ENCODE measurements around the gene VTI1A. TPM values are rescaled to one million over a fixed set of nuclear protein-coding genes. Genes with fewer than 3 reads are reported as not detected.

Gene VTI1A
- polyA plus RNA-seq, 1 of the 3 experiments (the other 2 are of a cell fraction): 8.3 TPM

GRCh38 chr10:112581921-112582320, 134.9 kb downstream of the VTI1A start:
- no peaks in the 10 kb centered on the region for H4K20me1 ChIP-seq (ENCODE audit: insufficient read depth)
- ChIA-PET CTCF (no interaction called here), POLR2A (no interaction called here)
- DNase-seq: no peak
- H3K27ac ChIP-seq (ENCODE audit: low read depth in 2 of 2, low read length in 1 of 2): no peak overlapping the region
- no peak overlapping the region for H3K4me3 ChIP-seq (ENCODE audit: low read depth in 2 of 2, low read length in 1 of 2)
- H3K79me2 ChIP-seq (ENCODE audit: insufficient read depth): no peaks in the 10 kb centered on the region
- no peaks in the 10 kb centered on the region for H3K36me3 ChIP-seq (replicated peaks in 1 of 2; ENCODE audit: control insufficient read depth in 1 of 2, insufficient read depth in 2 of 2, low read length in 1 of 2)
- 98% methylated on average over 4 of the region's 4 CpGs for WGBS (ENCODE audit: low lambda C conversion rate)
- TF ChIP-seq EP300 (IDR thresholded peaks at IDR 0.05; ENCODE audit: borderline replicate concordance in 1 of 2, low read depth in 1 of 2, low read length in 1 of 2): no peak
- no peak for TF ChIP-seq POLR2AphosphoS5 (IDR thresholded peaks at IDR 0.05; ENCODE audit: low read depth, low read length)
- TF ChIP-seq NRF1 (IDR thresholded peaks at IDR 0.05; ENCODE audit: low read depth, low read length): no peak
- no peak for TF ChIP-seq FOXM1 (IDR thresholded peaks at IDR 0.05; ENCODE audit: low read depth)
- TF ChIP-seq, protein P1, sequence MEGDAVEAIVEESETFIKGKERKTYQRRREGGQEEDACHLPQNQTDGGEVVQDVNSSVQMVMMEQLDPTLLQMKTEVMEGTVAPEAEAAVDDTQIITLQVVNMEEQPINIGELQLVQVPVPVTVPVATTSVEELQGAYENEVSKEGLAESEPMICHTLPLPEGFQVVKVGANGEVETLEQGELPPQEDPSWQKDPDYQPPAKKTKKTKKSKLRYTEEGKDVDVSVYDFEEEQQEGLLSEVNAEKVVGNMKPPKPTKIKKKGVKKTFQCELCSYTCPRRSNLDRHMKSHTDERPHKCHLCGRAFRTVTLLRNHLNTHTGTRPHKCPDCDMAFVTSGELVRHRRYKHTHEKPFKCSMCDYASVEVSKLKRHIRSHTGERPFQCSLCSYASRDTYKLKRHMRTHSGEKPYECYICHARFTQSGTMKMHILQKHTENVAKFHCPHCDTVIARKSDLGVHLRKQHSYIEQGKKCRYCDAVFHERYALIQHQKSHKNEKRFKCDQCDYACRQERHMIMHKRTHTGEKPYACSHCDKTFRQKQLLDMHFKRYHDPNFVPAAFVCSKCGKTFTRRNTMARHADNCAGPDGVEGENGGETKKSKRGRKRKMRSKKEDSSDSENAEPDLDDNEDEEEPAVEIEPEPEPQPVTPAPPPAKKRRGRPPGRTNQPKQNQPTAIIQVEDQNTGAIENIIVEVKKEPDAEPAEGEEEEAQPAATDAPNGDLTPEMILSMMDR (IDR thresholded peaks at IDR 0.05): no peak
- no peak for TF ChIP-seq RFX5 (IDR thresholded peaks at IDR 0.05; ENCODE audit: low read length)
- no peak for TF ChIP-seq RCOR1 (IDR thresholded peaks at IDR 0.05; ENCODE audit: low read length)
- no peak for TF ChIP-seq EZH2phosphoT487 (IDR thresholded peaks at IDR 0.05; ENCODE audit: borderline replicate concordance, low read depth)
- no peak for TF ChIP-seq YY1 (IDR thresholded peaks at IDR 0.05; ENCODE audit: low read depth)
- no peak overlapping the region for H3K9ac ChIP-seq
- peaks cover 26% of the 10 kb centered on the region for H3F3A ChIP-seq (replicated peaks; ENCODE audit: insufficient read depth)
- peaks cover 0 to 29% of the 10 kb centered on the region in 2 experiments for H3K4me1 ChIP-seq (ENCODE audit: control insufficient read depth in 1 of 2, insufficient read depth in 2 of 2, low read depth in 1 of 2, low read length in 1 of 2)
- H3K4me2 ChIP-seq: no peak overlapping the region
- no peaks in the 10 kb centered on the region for H3K9me3 ChIP-seq
- no peaks in the 10 kb centered on the region for H3K27me3 ChIP-seq (ENCODE audit: insufficient read depth)
- H2AFZ ChIP-seq (ENCODE audit: low read depth): no peak overlapping the region
- H3K9me2 ChIP-seq: no peaks in the 10 kb centered on the region

DNA sequence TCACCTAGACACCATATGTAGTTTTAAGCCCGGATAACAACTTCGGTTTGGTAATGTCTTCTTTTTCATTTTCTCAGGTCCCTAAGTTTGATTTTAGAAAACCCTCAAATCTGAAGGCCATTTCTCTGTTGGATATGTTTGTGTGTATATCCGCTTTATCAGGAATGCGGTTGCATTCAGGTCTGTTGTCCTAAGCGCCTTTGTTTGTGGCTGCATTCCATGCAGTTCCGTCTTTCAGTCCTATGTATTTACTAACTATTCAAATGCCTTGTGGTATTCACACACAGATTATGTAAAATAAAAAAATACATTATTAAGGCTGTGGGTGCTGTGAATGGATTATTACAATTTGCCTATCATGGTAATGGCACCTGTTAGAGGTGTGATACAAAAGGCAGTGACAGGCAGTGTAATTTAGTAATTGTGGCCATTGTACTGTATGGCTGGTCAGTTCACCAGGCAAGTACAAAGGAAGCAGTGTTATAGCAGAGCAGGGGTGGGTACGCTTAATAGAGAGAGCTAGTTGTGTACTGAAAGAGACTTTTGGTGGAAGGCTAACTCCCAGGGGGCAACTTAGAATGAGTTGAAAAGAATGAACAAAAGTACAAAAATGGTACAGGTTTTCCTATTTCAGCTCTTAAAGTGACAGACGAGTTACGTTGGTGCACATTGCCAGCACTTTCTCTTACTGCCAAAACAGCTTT, 136.4 kb downstream of the VTI1A start:
- H3K27me3 ChIP-seq (ENCODE audit: insufficient read depth): no peaks in the 10 kb centered on the region
- peaks cover 0 to 37% of the 10 kb centered on the region in 2 experiments for H3K4me1 ChIP-seq (ENCODE audit: control insufficient read depth in 1 of 2, insufficient read depth in 2 of 2, low read depth in 1 of 2, low read length in 1 of 2)
- H3K4me2 ChIP-seq: peak overlapping the region; percentile 58; the same call in 1 of the 2 replicates
- no peaks in the 10 kb centered on the region for H4K20me1 ChIP-seq (ENCODE audit: insufficient read depth)
- H3K9me3 ChIP-seq: no peaks in the 10 kb centered on the region
- no peaks in the 10 kb centered on the region for H3K79me2 ChIP-seq (ENCODE audit: insufficient read depth)
- peak overlapping the region in 1 of 2 experiments; percentile 75; a peak in 3 of 4 replicates for H3K27ac ChIP-seq (ENCODE audit: low read depth in 2 of 2, low read length in 1 of 2)
- no peak overlapping the region for H3K9ac ChIP-seq
- no peak for DNase-seq
- no peak overlapping the region for H2AFZ ChIP-seq (ENCODE audit: low read depth)
- 95% methylated on average over 9 of the region's 9 CpGs for WGBS (ENCODE audit: low lambda C conversion rate)
- no peak for TF ChIP-seq MXI1 (IDR thresholded peaks at IDR 0.05; ENCODE audit: low read depth, low read length)
- TF ChIP-seq POLR2AphosphoS5 (IDR thresholded peaks at IDR 0.05; ENCODE audit: low read depth, low read length): no peak
- no peak for TF ChIP-seq SIN3A (IDR thresholded peaks at IDR 0.05; ENCODE audit: borderline replicate concordance, low read depth, low read length)
- no peak for TF ChIP-seq RFX5 (IDR thresholded peaks at IDR 0.05; ENCODE audit: low read length)
- TF ChIP-seq NRF1 (IDR thresholded peaks at IDR 0.05; ENCODE audit: low read depth, low read length): no peak
- TF ChIP-seq TCF12 (IDR thresholded peaks at IDR 0.05): no peak
- no peak for TF ChIP-seq FOXM1 (IDR thresholded peaks at IDR 0.05; ENCODE audit: low read depth)
- TF ChIP-seq ELF1 (IDR thresholded peaks at IDR 0.05): no peak
- no peak for TF ChIP-seq SMC3 (IDR thresholded peaks at IDR 0.05; ENCODE audit: low read depth, low read length)
- no peak for TF ChIP-seq PBX3 (IDR thresholded peaks at IDR 0.05)
- no peak for TF ChIP-seq RXRA (IDR thresholded peaks at IDR 0.05; ENCODE audit: borderline replicate concordance, low read depth)
- TF ChIP-seq EP300 (IDR thresholded peaks at IDR 0.05; ENCODE audit: borderline replicate concordance in 1 of 2, low read depth in 1 of 2, low read length in 1 of 2): no peak
- no peak for TF ChIP-seq RAD21 (IDR thresholded peaks at IDR 0.05; ENCODE audit: low read length)
- TF ChIP-seq TAF1 (IDR thresholded peaks at IDR 0.05; ENCODE audit: borderline replicate concordance, low read depth, low read length): no peak
- H3K4me3 ChIP-seq (ENCODE audit: low read depth in 2 of 2, low read length in 1 of 2): no peak overlapping the region
- no peaks in the 10 kb centered on the region for H3K9me2 ChIP-seq
- CTCF ChIA-PET: interaction anchor here (1.1 kb wide), 1 partner anchor 19 kb away, joined by 3 read pairs; no protein-coding TSS in a partner anchor
- peaks cover 31% of the 10 kb centered on the region for H3F3A ChIP-seq (replicated peaks; ENCODE audit: insufficient read depth)
- no peaks in the 10 kb centered on the region for H3K36me3 ChIP-seq (replicated peaks in 1 of 2; ENCODE audit: control insufficient read depth in 1 of 2, insufficient read depth in 2 of 2, low read length in 1 of 2)
- POLR2A ChIA-PET: no interaction called here
